GM12864 (cell line): ENCODE data around the gene THEMIS2.

Experiments used
- DNase-seq: peaks from one replicate; pipeline ENCODE4 v3.0.0-alpha.2; 2011; ENCODE audit warnings: low read depth
- H3K4me3 ChIP-seq: 2 replicates; pipeline ENCODE4 v1.5.1; 2011; ENCODE audit warnings: mild to moderate bottlenecking, low read depth, low read length, control low read depth
- CTCF ChIP-seq: IDR thresholded peaks from 2 replicates; pipeline ENCODE4 v1.5.1; 2011; ENCODE audit warnings: low read depth, mild to moderate bottlenecking, moderate library complexity, low read length, control low read depth, inconsistent platforms; ENCODE audit errors: missing control alignments

THEMIS2 gene

GRCh38 chr1:27858072-27858948 is 14.0 kb upstream of the THEMIS2 start:
- H3K4me3 ChIP-seq = no peak overlapping the region
- peak; percentile 100 for TF ChIP-seq CTCF
- DNase-seq = no peak

GRCh38 chr1:27858949-27859576 is 13.3 kb upstream of the THEMIS2 start:
- no peak for TF ChIP-seq CTCF
- no peak overlapping the region for H3K4me3 ChIP-seq
- DNase-seq = no peak

- no peak for TF ChIP-seq CTCF
- no peak overlapping the region for H3K4me3 ChIP-seq
- DNase-seq = no peak
Observed at GRCh38 chr1:27861436-27861835, 10.9 kb upstream of the THEMIS2 start.

- DNase-seq = no peak
- no peak overlapping the region for H3K4me3 ChIP-seq
- no peak for TF ChIP-seq CTCF
Observed at GRCh38 chr1:27862004-27862403, 10.3 kb upstream of the THEMIS2 start.

GRCh38 chr1:27862671-27863537 is 9.4 kb upstream of the THEMIS2 start:
- TF ChIP-seq CTCF = no peak
- no peak for DNase-seq
- no peak overlapping the region for H3K4me3 ChIP-seq

- H3K4me3 ChIP-seq = no peak overlapping the region
- no peak for TF ChIP-seq CTCF
- DNase-seq = no peak
Observed at GRCh38 chr1:27863538-27863915, 8.8 kb upstream of the THEMIS2 start.
